Measurements from ENCODE around the gene PROSER2.

PROSER2 gene

GRCh38 chr10:11901833-11902475 is 78.8 kb downstream of the PROSER2 start:
- H3K27ac ChIP-seq (ENCODE audit: poor library complexity, severe bottlenecking) = peak overlapping the region; percentile 100
- H3K4me3 ChIP-seq (ENCODE audit: severe bottlenecking) = no peak overlapping the region
- H3K36me3 ChIP-seq (ENCODE audit: low read depth) = no peaks in the 10 kb centered on the region
- no peak for TF ChIP-seq CTCF (IDR thresholded peaks at IDR 0.05; ENCODE audit: poor library complexity, severe bottlenecking)
- ATAC-seq (ENCODE audit: low read depth) (no peak), DNase-seq (ENCODE audit: low spot score) (no peak)
- H3K4me1 ChIP-seq (ENCODE audit: insufficient read depth, poor library complexity, severe bottlenecking) = peaks cover 18% of the 10 kb centered on the region
- H3K27me3 ChIP-seq (ENCODE audit: insufficient read depth, poor library complexity, severe bottlenecking) = no peaks in the 10 kb centered on the region
- H3K9me3 ChIP-seq (ENCODE audit: severe bottlenecking) = no peaks in the 10 kb centered on the region

- Histone ChIP-seq H3K27ac (ENCODE audit: poor library complexity, severe bottlenecking) (peak overlapping the region; percentile 18), H3K36me3 (ENCODE audit: low read depth) (no peaks in the 10 kb centered on the region), H3K27me3 (ENCODE audit: insufficient read depth, poor library complexity, severe bottlenecking) (no peaks in the 10 kb centered on the region), H3K4me1 (ENCODE audit: insufficient read depth, poor library complexity, severe bottlenecking) (peaks cover 13% of the 10 kb centered on the region), H3K4me3 (ENCODE audit: severe bottlenecking) (no peak overlapping the region), H3K9me3 (ENCODE audit: severe bottlenecking) (no peaks in the 10 kb centered on the region)
- peak; percentile 54 for DNase-seq (ENCODE audit: low spot score)
- no peak for TF ChIP-seq CTCF (IDR thresholded peaks at IDR 0.05; ENCODE audit: poor library complexity, severe bottlenecking)
- ATAC-seq (ENCODE audit: low read depth) = no peak
These were observed 79.5 kb downstream of the PROSER2 start for GRCh38 chr10:11902646-11903045.

- H3K36me3 ChIP-seq (ENCODE audit: low read depth) = no peaks in the 10 kb centered on the region
- no peak for TF ChIP-seq CTCF (IDR thresholded peaks at IDR 0.05; ENCODE audit: poor library complexity, severe bottlenecking)
- ATAC-seq (ENCODE audit: low read depth) (no peak), DNase-seq (ENCODE audit: low spot score) (peak; percentile 13)
- no peaks in the 10 kb centered on the region for H3K9me3 ChIP-seq (ENCODE audit: severe bottlenecking)
- no peak overlapping the region for H3K27ac ChIP-seq (ENCODE audit: poor library complexity, severe bottlenecking)
- no peaks in the 10 kb centered on the region for H3K4me1 ChIP-seq (ENCODE audit: insufficient read depth, poor library complexity, severe bottlenecking)
- no peaks in the 10 kb centered on the region for H3K27me3 ChIP-seq (ENCODE audit: insufficient read depth, poor library complexity, severe bottlenecking)
- H3K4me3 ChIP-seq (ENCODE audit: severe bottlenecking) = no peak overlapping the region
These were observed 83.6 kb downstream of the PROSER2 start for GRCh38 chr10:11906714-11907113.

- Histone ChIP-seq H3K36me3 (ENCODE audit: low read depth) (no peaks in the 10 kb centered on the region), H3K4me3 (ENCODE audit: severe bottlenecking) (no peak overlapping the region), H3K27ac (ENCODE audit: poor library complexity, severe bottlenecking) (no peak overlapping the region), H3K9me3 (ENCODE audit: severe bottlenecking) (no peaks in the 10 kb centered on the region), H3K27me3 (ENCODE audit: insufficient read depth, poor library complexity, severe bottlenecking) (no peaks in the 10 kb centered on the region), H3K4me1 (ENCODE audit: insufficient read depth, poor library complexity, severe bottlenecking) (no peaks in the 10 kb centered on the region)
- no peak for TF ChIP-seq CTCF (IDR thresholded peaks at IDR 0.05; ENCODE audit: poor library complexity, severe bottlenecking)
- ATAC-seq (ENCODE audit: low read depth) = no peak
- DNase-seq (ENCODE audit: low spot score) = no peak
These were observed 84.8 kb downstream of the PROSER2 start for GRCh38 chr10:11907914-11908313.

- DNase-seq (ENCODE audit: low spot score) (no peak), ATAC-seq (ENCODE audit: low read depth) (no peak)
- no peaks in the 10 kb centered on the region for H3K4me1 ChIP-seq (ENCODE audit: insufficient read depth, poor library complexity, severe bottlenecking)
- H3K4me3 ChIP-seq (ENCODE audit: severe bottlenecking) = no peak overlapping the region
- no peaks in the 10 kb centered on the region for H3K36me3 ChIP-seq (ENCODE audit: low read depth)
- TF ChIP-seq CTCF (IDR thresholded peaks at IDR 0.05; ENCODE audit: poor library complexity, severe bottlenecking) = no peak
- no peaks in the 10 kb centered on the region for H3K27me3 ChIP-seq (ENCODE audit: insufficient read depth, poor library complexity, severe bottlenecking)
- H3K27ac ChIP-seq (ENCODE audit: poor library complexity, severe bottlenecking) = no peak overlapping the region
- no peaks in the 10 kb centered on the region for H3K9me3 ChIP-seq (ENCODE audit: severe bottlenecking)
These were observed 85.4 kb downstream of the PROSER2 start for GRCh38 chr10:11908536-11908935.

Measured in RWPE2 (cell line).